Endodermal cell (in vitro differentiated cells): ENCODE measurements around the gene CCDC181. TPM values are rescaled to one million over a fixed set of nuclear protein-coding genes. Genes with fewer than 3 reads are reported as not detected.

Experiments
- DNase-seq: peaks from one replicate; pipeline ENCODE4 v3.0.0-alpha.2; 2017
- H3K27ac ChIP-seq: 2 replicates; pipeline ENCODE4 v1.5.1; 2013; ENCODE audit warnings: mild to moderate bottlenecking, low read depth, low read length, moderate library complexity
- H3K27me3 ChIP-seq: 2 replicates; pipeline ENCODE4 v1.6.1; 2013; ENCODE audit warnings: mild to moderate bottlenecking, low read length, moderate library complexity; ENCODE audit not compliant: insufficient read depth, control insufficient read depth, poor library complexity, severe bottlenecking
- H3K36me3 ChIP-seq: 2 replicates; pipeline ENCODE4 v1.7.0; 2013; ENCODE audit warnings: mild to moderate bottlenecking, low read length, moderate library complexity; ENCODE audit not compliant: control insufficient read depth, insufficient read depth
- H3K4me1 ChIP-seq: one replicate; pipeline ENCODE4 v1.7.0; 2013; ENCODE audit warnings: low read length; ENCODE audit not compliant: control insufficient read depth, insufficient read depth
- H3K4me3 ChIP-seq: 2 replicates; pipeline ENCODE4 v1.5.1; 2013; ENCODE audit warnings: mild to moderate bottlenecking, low read length, moderate library complexity
- H3K9ac ChIP-seq: 2 replicates; pipeline ENCODE4 v1.6.1; 2013; ENCODE audit warnings: mild to moderate bottlenecking, low read length, moderate library complexity; ENCODE audit not compliant: poor library complexity, severe bottlenecking; ENCODE audit errors: extremely low read depth
- H3K9me3 ChIP-seq: 2 replicates; pipeline ENCODE4 v1.6.1; 2013; ENCODE audit warnings: mild to moderate bottlenecking, low read length, moderate library complexity; ENCODE audit not compliant: control insufficient read depth
- H3K27ac Mint-ChIP-seq: 2 replicates; pipeline ENCODE4 v1.8.0; 2020; ENCODE audit warnings: mixed read lengths
- H3K27me3 Mint-ChIP-seq: 2 replicates; pipeline ENCODE4 v1.8.0; 2021; ENCODE audit warnings: mild to moderate bottlenecking, mixed read lengths; ENCODE audit not compliant: insufficient read depth
- H3K36me3 Mint-ChIP-seq: 2 replicates; pipeline ENCODE4 v1.8.0; 2020; ENCODE audit warnings: low read depth, mixed read lengths
- H3K4me1 Mint-ChIP-seq: 2 replicates; pipeline ENCODE4 v1.8.0; 2020; ENCODE audit warnings: mixed read lengths
- H3K4me3 Mint-ChIP-seq: 2 replicates; pipeline ENCODE4 v1.8.0; 2020; ENCODE audit warnings: mild to moderate bottlenecking, moderate library complexity, mixed read lengths
- H3K9me3 Mint-ChIP-seq: 2 replicates; pipeline ENCODE4 v1.8.0; 2020; ENCODE audit warnings: mild to moderate bottlenecking, mixed read lengths
- CTCF ChIP-seq: fragments of 200-600 bp; sonication (generic); conservative IDR thresholded peaks from 2 replicates; pipeline ENCODE4 v1.5.0; 2021; ENCODE audit warnings: antibody characterized with exemption, mild to moderate bottlenecking
- WGBS, 2 experiments: methylation state at CpG; one replicate each; pipeline versions ENCODE4 v1.1.5 to v1.1.7; 2013; ENCODE audit warnings: missing lambda C conversion rate in 2 of 2, mixed read lengths in 1 of 2; ENCODE audit not compliant: insufficient coverage in 1 of 2, insufficient read length in 1 of 2; 5-methylcytosine and 5-hydroxymethylcytosine counted together
- total RNA-seq, 2 donors: library from RNA; stranded (reverse); fragmentation: NEBNext Ultra II Directional in 1 of 2; extraction: Animal tissue kit (Norgen Biotek cat#: 25700) in 1 of 2; gene quantifications; 2 replicates in 1 of 2; 3 replicates in 1 of 2; pipeline ENCODE4 v1.2.1, GENCODE V29; 2021

The CCDC181 gene
- total RNA-seq, 2 donors from 2014 or later = 4.9 to 7.8 TPM

DNA sequence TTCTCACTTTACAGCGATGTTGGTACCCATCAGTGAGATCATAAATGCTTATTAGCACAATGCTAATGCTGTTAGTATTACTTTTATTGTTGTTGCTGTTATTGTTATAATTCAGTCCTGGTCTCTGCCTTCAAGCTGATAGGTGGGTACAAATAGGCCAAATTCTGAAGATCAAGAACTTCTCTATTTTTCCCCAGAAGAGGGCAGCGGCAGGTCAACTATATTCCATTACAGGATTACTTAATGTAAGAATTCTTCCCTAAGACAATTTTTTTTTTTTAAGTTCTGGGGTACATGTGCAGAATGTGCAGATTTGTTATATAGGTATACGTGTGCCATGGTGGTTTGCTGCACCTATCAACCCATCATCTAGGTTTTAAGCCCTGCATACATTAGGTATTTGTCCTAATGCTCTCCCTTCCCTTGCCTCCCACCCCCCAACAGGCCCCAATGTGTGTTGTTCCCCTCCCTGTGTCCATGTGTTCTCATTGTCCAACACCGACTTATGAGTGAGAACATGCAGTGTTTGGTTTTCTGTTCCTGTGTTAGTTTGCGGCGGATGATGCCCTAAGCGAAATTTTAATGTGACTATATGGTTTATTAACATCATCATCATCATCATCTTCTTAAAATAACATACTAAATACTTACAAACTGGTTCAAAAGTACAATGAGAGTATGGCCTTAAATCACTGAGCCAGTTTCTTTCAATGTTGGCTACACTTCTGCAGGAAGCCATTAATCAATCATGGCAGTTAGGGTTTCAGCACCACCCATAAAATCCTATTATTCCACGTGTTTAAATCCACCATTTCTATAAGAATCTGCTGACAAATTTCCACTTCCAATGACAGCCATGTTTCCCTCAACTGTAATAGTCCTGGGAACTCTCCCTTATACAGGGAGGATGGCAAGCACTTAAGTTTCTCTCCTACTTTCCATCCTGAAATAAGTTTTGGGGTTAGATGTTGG lies 39.3 kb upstream of the CCDC181 start:
- Mint-ChIP-seq H3K36me3 (no peaks in the 10 kb centered on the region), H3K4me3 (no peak overlapping the region), H3K4me1 (no peaks in the 10 kb centered on the region), H3K9me3 (no peaks in the 10 kb centered on the region), H3K27ac (no peak overlapping the region), H3K27me3 (no peaks in the 10 kb centered on the region)
- H3K9ac ChIP-seq = no peak overlapping the region
- no peaks in the 10 kb centered on the region for H3K27me3 ChIP-seq
- H3K4me3 ChIP-seq = no peak overlapping the region
- peak; percentile 73 for TF ChIP-seq CTCF
- peak; percentile 63 for DNase-seq
- peaks cover 7% of the 10 kb centered on the region for H3K36me3 ChIP-seq
- no peaks in the 10 kb centered on the region for H3K4me1 ChIP-seq
- H3K27ac ChIP-seq = no peak overlapping the region
- H3K9me3 ChIP-seq = no peaks in the 10 kb centered on the region
- WGBS, 2 experiments = 88 to 100% methylated on average over 1 to 7 of the region's 8 CpGs

DNA sequence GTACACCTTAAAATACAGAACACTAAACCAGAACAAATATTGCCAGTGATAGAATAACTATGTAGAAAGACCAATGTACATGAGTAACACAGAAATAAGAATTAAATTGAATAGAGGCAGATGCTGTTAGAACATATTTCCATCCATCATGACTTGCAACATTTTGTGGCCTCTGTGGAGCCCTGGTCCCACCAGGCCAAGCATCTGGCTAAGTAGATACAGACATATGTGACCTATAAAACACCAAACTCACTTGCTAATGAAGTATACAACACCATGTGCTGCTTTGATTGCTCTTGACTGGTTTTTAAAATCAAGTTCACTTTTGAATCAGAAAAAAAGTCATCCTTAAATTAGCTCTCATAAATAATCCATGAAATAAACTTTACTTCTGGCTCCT lies 38.0 kb upstream of the CCDC181 start:
- no peak overlapping the region for H3K27ac ChIP-seq
- H3K9me3 ChIP-seq = no peaks in the 10 kb centered on the region
- Mint-ChIP-seq H3K27ac (no peak overlapping the region), H3K27me3 (no peaks in the 10 kb centered on the region), H3K9me3 (no peaks in the 10 kb centered on the region), H3K4me1 (peaks cover 6% of the 10 kb centered on the region), H3K4me3 (no peak overlapping the region), H3K36me3 (no peaks in the 10 kb centered on the region)
- H3K4me1 ChIP-seq = no peaks in the 10 kb centered on the region
- no peaks in the 10 kb centered on the region for H3K27me3 ChIP-seq
- no peak for DNase-seq
- H3K36me3 ChIP-seq = peaks cover 7% of the 10 kb centered on the region
- H3K9ac ChIP-seq = no peak overlapping the region
- no peak for TF ChIP-seq CTCF
- H3K4me3 ChIP-seq = no peak overlapping the region

GRCh38 chr1:169462385-169462784 lies 35.1 kb upstream of the CCDC181 start:
- no peak for TF ChIP-seq CTCF
- H3K4me1 Mint-ChIP-seq = peaks cover 6% of the 10 kb centered on the region
- H3K36me3 Mint-ChIP-seq = no peaks in the 10 kb centered on the region
- H3K27me3 Mint-ChIP-seq = no peaks in the 10 kb centered on the region
- H3K9me3 ChIP-seq = peaks cover 9% of the 10 kb centered on the region
- no peak overlapping the region for H3K4me3 ChIP-seq
- no peaks in the 10 kb centered on the region for H3K27me3 ChIP-seq
- H3K27ac ChIP-seq = no peak overlapping the region
- peaks cover 4% of the 10 kb centered on the region for H3K9me3 Mint-ChIP-seq
- no peak overlapping the region for H3K9ac ChIP-seq
- WGBS, 2 experiments = 84 to 90% methylated on average over 5 of the region's 5 CpGs
- H3K4me3 Mint-ChIP-seq = no peak overlapping the region
- H3K36me3 ChIP-seq = peaks cover 7% of the 10 kb centered on the region
- no peak for DNase-seq
- H3K4me1 ChIP-seq = no peaks in the 10 kb centered on the region
- H3K27ac Mint-ChIP-seq = no peak overlapping the region
